GM19395 (cell line): ENCODE results near the gene PASK.

Experiments used
- ATAC-seq: cut with Tn5 transposase; IDR thresholded peaks from one replicate; pipeline ENCODE4 v1.9.1; 2021; ENCODE audit warnings: mild to moderate bottlenecking, moderate library complexity; ENCODE audit not compliant: unreplicated experiment

PASK gene

DNA sequence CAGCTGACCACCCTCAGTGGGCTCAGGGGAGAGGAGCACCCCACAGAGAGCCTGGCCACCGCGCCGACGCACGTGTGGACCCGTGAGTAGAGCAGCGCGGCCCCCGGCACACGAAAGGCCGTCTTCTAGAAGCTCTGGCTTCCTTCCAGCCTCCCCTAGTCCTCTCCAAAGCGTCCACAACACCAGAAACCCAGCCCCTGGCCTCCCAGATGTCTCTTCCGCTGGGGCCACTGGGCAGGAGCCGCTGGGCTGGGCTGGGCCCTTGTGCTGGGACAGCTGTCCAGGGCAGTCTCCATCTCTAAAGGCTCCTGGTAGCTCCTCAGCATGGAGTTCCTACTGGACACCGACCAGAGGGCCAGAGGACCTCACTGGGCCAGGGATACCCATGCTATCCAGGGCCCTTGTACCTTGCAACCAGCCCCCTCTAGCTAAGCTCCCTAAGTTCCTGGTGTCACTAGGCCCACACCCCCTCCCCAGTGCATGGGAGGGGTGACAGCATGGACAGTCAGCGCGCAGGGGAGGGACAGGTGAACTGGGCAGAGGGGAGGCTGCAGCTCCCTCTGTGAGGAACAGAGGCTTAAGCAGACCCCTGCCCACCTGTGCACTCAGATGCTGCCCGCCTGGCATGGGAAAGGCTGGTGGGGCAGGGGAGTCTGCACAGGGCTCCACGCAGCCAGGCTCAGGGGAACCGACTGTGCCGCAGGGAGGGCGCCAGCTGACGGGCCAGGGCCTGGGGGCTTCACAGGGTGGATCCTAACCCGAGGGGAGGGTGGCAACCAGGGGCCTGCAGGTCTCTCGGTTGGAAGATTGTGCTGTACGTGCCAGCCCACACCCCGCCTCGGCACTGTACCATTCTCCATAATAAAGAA lies 80.1 kb downstream of the PASK start:
- ATAC-seq, result no peak

DNA sequence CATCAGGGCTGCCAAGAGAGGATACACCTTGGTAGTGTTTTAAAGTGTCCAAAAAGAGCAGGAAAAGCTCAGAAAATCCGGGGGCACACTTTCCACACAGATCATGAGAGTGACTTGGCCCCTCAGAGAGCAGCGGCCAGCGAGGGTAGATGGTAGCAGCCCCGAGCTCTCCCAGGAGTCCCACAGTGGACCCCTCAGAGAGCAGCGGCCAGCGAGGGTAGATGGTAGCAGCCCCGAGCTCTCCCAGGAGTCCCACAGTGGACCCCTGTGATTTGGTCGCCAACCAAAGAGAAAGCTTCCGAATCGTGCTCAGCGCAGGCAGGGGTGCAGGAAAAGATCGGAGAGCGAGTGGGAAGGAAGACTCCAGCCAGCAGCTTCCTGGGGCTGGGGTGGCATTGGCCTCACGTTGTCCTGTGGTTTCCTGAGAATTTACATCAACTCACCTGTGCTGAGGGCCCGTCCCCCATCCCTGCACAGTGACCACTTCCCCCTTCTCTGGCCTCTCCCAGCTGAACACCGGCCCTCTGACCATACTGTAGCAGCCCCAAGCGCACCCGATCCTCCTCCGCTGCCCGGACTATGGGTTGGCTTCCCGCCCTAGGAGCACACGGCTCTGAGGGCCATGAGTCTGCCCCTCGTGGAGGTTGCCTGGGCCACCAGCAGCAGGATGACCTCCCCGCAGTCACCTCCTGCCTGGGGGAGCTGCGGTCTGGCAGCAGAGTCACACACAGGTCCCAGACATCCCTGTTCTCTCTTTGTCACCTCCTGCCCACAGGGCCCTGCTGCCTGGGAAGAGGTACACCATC lies 80.9 kb downstream of the PASK start:
- no peak for ATAC-seq

GRCh38 chr2:241067501-241068135 lies 81.7 kb downstream of the PASK start:
- ATAC-seq, result no peak

GRCh38 chr2:241066893-241067341 lies 82.4 kb downstream of the PASK start:
- ATAC-seq, result no peak

DNA sequence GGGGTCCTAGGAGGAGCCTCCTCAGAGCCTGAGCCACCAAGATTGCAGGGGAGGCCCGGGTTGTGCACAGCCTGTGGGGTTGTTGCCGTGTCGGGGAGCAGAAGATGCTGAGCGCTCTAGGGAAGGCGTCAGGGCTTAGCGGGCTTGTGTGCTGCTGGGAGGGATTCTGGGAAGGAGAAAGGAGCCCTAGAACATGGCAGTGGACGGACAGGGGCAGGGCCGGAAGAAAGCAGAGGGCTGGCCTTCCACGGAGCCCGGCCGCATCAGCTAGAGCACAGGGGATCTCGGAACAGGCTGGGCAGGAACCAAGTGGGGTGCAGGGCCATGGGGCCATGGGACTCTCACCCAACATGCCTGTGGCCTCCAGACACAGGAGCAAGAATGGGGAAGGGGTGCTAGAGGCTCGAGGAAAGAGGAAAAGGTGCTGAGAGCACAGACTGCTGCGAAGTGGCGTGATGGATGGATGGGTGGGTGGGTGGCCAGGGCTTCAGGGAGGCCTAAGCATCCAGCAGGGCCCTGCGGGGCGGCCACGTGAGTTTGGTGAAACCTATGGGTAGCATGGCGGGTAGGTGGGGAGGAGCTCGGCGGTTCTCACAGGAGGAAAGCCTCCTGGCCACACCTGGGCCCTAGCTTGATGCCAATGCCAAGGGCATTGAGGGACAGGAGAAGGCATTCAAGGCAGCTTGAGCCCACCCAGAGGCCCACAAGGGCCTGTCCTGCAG lies 82.9 kb downstream of the PASK start:
- no peak for ATAC-seq

DNA sequence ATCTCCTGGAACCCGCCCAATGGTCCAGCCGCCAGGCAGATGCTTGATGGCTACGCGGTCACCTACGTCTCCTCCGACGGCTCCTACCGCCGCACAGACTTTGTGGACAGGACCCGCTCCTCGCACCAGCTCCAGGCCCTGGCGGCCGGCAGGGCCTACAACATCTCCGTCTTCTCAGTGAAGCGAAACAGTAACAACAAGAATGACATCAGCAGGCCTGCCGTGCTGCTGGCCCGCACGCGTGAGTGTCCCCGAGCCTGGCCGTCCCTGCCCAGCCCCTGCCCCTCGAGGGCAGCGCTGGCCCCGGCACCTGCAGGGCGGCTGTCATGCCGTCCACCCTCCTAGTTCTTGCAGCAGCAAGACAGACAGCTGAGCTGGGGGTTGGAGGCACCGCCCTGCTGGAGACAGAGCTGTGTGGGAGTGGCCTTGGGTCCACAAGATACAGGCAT lies 83.9 kb downstream of the PASK start:
- ATAC-seq, result no peak

DNA sequence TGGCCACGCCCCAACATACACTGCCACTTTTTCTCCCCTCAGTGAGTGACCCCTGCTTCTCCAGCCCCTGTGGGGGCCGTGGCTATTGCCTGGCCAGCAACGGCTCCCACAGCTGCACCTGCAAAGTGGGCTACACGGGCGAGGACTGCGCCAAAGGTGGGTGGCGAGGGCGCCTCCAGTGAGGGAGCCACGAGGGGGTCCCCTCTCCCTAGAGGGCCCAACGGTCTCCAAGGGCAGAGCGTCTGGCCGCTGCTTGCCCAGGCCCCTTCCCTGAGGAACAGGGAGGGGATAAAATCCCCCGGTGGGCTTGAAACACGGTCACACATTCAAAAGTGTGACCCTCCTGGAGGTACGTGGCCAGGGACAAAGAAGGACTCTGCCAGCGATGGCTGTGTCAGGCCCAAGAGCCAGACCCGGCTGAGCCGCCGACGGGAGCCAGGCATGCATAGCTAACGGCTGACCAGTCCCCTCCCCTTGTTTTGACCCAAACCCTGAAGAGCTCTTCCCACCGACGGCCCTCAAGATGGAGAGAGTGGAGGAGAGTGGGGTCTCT lies 84.4 kb downstream of the PASK start:
- ATAC-seq, result no peak

DNA sequence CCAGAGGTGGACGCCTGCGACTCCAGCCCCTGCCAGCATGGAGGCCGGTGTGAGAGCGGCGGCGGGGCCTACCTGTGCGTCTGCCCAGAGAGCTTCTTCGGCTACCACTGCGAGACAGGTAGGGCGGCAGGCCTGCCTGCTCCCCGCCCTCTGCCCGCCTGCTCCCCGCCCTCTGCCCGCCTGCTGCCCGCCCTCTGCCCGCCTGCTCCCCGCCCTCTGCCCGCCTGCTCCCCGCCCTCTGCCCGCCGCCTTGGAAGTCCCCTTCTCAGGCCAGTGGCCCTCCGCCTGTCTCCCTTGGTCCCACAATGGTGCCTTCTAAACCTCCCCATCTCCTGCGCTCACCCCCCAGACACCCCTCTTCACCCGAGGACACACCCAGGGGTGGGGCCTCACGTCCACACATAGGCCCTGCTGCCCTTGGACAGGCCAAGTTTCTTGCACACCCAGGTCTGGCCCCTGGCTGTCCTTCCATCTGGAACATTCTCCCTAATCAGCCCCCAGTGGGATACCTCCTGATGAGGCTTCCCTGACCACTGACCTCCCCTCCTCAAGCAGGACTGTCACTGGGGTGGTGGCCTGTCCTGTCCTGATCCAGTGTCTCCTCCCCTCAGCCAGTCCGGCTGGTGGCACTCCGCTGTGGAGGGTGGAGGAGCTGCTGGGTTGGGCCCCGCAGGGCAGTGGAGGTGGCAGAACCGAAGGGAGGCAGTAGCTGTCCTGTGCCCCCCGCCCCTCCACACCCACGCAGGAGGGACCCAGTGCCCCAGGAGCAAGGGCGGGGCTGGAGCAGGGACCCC lies 85.1 kb downstream of the PASK start:
- no peak for ATAC-seq

DNA sequence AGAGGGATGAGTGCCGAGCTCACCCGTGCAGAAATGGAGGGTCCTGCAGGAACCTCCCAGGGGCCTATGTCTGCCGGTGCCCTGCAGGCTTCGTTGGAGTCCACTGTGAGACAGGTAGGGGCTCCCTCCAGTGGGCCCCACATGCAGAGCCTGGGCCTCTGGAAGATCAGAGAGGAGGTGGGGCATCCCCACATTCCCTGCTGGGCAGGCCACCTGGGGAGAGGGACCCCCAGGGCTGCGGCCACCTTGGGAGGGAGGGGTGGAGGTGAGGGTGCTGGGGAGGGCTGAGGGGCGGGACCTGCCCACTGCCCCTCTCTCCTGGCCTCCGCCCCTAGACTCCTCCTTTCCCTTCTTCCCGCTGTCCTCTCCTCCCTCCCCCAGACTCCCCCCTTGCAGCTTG lies 85.7 kb downstream of the PASK start:
- ATAC-seq, result no peak

GRCh38 chr2:241063093-241063551 lies 86.2 kb downstream of the PASK start:
- no peak for ATAC-seq

DNA sequence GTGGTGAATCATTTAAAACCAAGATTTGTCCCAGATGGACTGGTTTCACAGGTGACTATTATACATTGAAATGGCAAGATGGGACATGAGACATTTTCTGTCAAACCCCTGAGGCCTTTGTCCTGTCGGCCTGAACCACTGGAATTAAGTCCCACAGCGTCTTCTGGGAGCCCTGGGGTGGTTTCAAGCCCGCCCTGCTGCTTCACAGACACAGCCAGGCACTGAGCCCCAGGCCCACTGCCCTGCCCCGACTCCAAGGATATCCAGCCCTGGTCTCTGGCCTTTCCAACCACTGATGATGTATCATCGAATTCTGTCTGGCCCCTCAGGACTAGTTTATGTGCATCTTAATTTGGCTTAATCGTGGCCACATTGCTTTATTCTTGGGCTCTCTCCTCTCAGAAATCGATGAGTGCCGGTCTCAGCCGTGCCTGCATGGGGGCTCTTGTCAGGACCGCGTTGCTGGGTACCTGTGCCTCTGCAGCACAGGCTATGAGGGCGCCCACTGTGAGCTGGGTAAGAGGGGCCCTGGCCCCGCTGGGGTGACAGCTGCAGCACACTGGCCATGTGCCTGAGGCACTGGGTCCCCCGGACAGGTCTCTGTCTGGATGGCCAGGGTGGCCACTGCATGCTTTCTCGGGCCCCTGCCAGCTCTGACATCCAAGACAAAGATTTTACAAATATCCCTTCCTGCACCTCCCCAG lies 86.7 kb downstream of the PASK start:
- ATAC-seq, result no peak

DNA sequence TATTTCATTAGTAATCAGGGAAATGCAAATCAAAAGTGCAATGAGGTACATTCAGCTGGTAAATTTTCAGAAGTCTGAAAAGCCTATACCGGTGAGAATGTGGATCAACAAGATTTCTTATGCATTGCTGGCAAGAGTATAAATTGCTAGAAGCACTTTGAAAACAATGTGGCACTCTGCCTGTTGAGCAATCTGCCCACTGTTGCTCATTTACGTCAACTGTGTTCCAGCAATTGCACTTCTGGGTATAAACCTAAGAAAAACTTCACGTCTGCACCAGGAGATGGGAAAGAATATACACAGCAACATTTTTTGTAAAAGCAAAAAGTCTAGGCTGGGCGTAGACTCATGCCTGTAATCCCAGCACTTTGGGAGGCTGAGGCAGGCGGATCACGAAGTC lies 88.0 kb downstream of the PASK start:
- no peak for ATAC-seq
